Esophagus muscularis mucosa (tissue), 4 donors: ENCODE results near the gene ASAP2. TPM values are rescaled to one million over a fixed set of nuclear protein-coding genes. Genes with fewer than 3 reads are reported as not detected.

ENCODE experiments used
- DNase-seq: peaks from one replicate; pipeline ENCODE4 v3.0.0-alpha.2; 2017; ENCODE audit errors: extremely low spot score
- H3K27ac ChIP-seq, 4 donors: fragments of 200-600 bp; sonication (generic); replicated peaks in 1 of 4; 1 replicate in 3 of 4; 2 replicates in 1 of 4; pipeline ENCODE4 v1.5.1; 2016 to 2019; ENCODE audit warnings: mild to moderate bottlenecking in 1 of 4
- H3K27me3 ChIP-seq, 4 donors: fragments of 200-600 bp; sonication (generic); one replicate each; pipeline versions ENCODE4 v1.5.1 to v1.6.0; 2016 to 2019
- H3K36me3 ChIP-seq, 4 donors: fragments of 200-600 bp; sonication (generic); one replicate each; pipeline ENCODE4 v1.5.1; 2016 to 2019
- H3K4me1 ChIP-seq, 4 donors: fragments of 200-600 bp; sonication (generic); one replicate each; pipeline ENCODE4 v1.5.1; 2016 to 2019
- H3K4me3 ChIP-seq, 4 donors: fragments of 200-600 bp; sonication (generic); 1 replicate in 2 of 4; 2 replicates in 2 of 4; pipeline ENCODE4 v1.5.1; 2016 to 2019; ENCODE audit warnings: mild to moderate bottlenecking in 4 of 4, moderate library complexity in 1 of 4
- H3K9me3 ChIP-seq, 4 donors: fragments of 200-600 bp; sonication (generic); 1 replicate in 3 of 4; 2 replicates in 1 of 4; pipeline ENCODE4 v1.5.1; 2016 to 2019
- CTCF ChIP-seq, 3 experiments: fragments of 200-600 bp in 2 of 3; fragments of 450-650 bp in 1 of 3; sonication (generic) in 2 of 3; IDR thresholded peaks; one replicate each; pipeline ENCODE4 v1.5.1; 2017 to 2019; ENCODE audit warnings: antibody characterized with exemption in 3 of 3, mild to moderate bottlenecking in 2 of 3, moderate library complexity in 1 of 3
- EP300 ChIP-seq: sonication (generic); formaldehyde crosslinking; IDR thresholded peaks from one replicate; pipeline ENCODE4 v1.6.1; 2017; ENCODE audit warnings: antibody characterized with exemption
- POLR2A ChIP-seq: fragments of 450-650 bp; IDR thresholded peaks from one replicate; pipeline ENCODE4 v1.6.1; 2017; ENCODE audit warnings: antibody characterized with exemption, moderate library complexity, mild to moderate bottlenecking, low read depth
- POLR2AphosphoS5 ChIP-seq, 2 donors: sonication (generic); formaldehyde crosslinking; IDR thresholded peaks; one replicate each; pipeline ENCODE4 v1.6.1; 2017; ENCODE audit warnings: antibody characterized with exemption in 2 of 2
- WGBS: methylation state at CpG from one replicate; pipeline ENCODE4 v1.1.5; 2018; 5-methylcytosine and 5-hydroxymethylcytosine counted together
- intact Hi-C: fragments of 100-400 bp; cut with DNase I; formaldehyde crosslinking; loops from one replicate; pipeline ENCODE4 v1.15.1; 2023
- total RNA-seq, 4 donors: library from RNA; depleted of rRNA; stranded (reverse); fragments of >200 nt; gene quantifications; one replicate each; pipeline versions ENCODE4 v1.1.0 to v1.2.1, GENCODE V29; 2016

Gene ASAP2
- total RNA-seq, 4 donors from 2014 or later: 18.7 to 24.0 (median 21.3) TPM

GRCh38 chr2:9345343-9345742, 138.7 kb downstream of the ASAP2 start:
- Histone ChIP-seq H3K27ac (no peak overlapping the region), H3K27me3 (no peaks in the 10 kb centered on the region), H3K4me1 (peaks cover 18 to 22% (median 20%) of the 10 kb centered on the region in 4 donors), H3K9me3 (no peaks in the 10 kb centered on the region), H3K36me3 (peaks cover 0 to 46% (median 25%) of the 10 kb centered on the region in 4 donors), H3K4me3 (no peak overlapping the region)
- intact Hi-C loops: no loop called here
- DNase-seq: no peak
- 91% methylated on average over 6 of the region's 7 CpGs for WGBS
- no peak for TF ChIP-seq CTCF (IDR thresholded peaks at IDR 0.05)
- TF ChIP-seq POLR2A: no peak
- TF ChIP-seq EP300: no peak
- TF ChIP-seq POLR2AphosphoS5 (IDR thresholded peaks at IDR 0.05): no peak

GRCh38 chr2:9345997-9346396, 139.4 kb downstream of the ASAP2 start:
- Histone ChIP-seq H3K27me3 (no peaks in the 10 kb centered on the region), H3K36me3 (peaks cover 0 to 49% (median 30%) of the 10 kb centered on the region in 4 donors), H3K9me3 (no peaks in the 10 kb centered on the region), H3K4me1 (peaks cover 18 to 22% (median 20%) of the 10 kb centered on the region in 4 donors), H3K4me3 (no peak overlapping the region), H3K27ac (no peak overlapping the region)
- DNase-seq: no peak
- intact Hi-C loops: no loop called here
- 94% methylated on average over 10 of the region's 10 CpGs for WGBS
- TF ChIP-seq EP300 (no peak), POLR2AphosphoS5 (IDR thresholded peaks at IDR 0.05) (no peak), POLR2A (no peak), CTCF (IDR thresholded peaks at IDR 0.05) (no peak)

DNA sequence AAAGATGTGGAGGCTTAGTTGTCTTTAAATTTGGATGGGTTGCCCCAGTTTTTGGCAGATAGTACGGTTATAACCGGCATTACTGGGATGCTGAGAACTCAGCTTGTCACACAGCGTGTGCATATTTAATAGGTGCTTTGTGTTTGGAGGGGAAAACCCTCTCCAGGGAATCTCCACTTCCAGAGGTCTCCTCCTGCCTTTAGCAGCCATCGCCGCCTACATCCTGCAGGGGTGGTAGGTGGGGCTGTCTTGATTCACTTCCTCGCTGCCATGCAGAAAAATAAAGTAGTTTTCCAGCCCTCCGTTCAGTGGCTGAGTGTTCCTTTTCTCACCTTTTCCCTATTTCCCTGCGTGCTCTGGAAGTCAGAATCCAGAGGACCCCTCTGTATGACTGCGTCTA, 140.3 kb downstream of the ASAP2 start:
- H3K4me3 ChIP-seq: peak overlapping the region in 1 of 4 donors; percentile 17
- peaks cover 0 to 49% (median 34%) of the 10 kb centered on the region in 4 donors for H3K36me3 ChIP-seq
- H3K9me3 ChIP-seq: no peaks in the 10 kb centered on the region
- peaks cover 18 to 22% (median 20%) of the 10 kb centered on the region in 4 donors for H3K4me1 ChIP-seq
- DNase-seq: no peak
- H3K27me3 ChIP-seq: no peaks in the 10 kb centered on the region
- WGBS: 93% methylated on average over 9 of the region's 9 CpGs
- H3K27ac ChIP-seq: peak overlapping the region; percentile 45 to 75 (median 65)
- intact Hi-C loops: no loop called here
- TF ChIP-seq EP300: no peak

- intact Hi-C loops: no loop called here
- DNase-seq: peak; percentile 94
- peaks cover 18 to 22% (median 20%) of the 10 kb centered on the region in 4 donors for H3K4me1 ChIP-seq
- no peaks in the 10 kb centered on the region for H3K27me3 ChIP-seq
- 27% methylated on average over 6 of the region's 6 CpGs for WGBS
- H3K9me3 ChIP-seq: no peaks in the 10 kb centered on the region
- peak overlapping the region in 1 of 4 donors; percentile 17 for H3K4me3 ChIP-seq
- TF ChIP-seq POLR2AphosphoS5 (IDR thresholded peaks at IDR 0.05) (peak; percentile 50 to 52), CTCF (IDR thresholded peaks at IDR 0.05) (no peak), POLR2A (no peak)
- H3K36me3 ChIP-seq: peaks cover 0 to 50% (median 34%) of the 10 kb centered on the region in 4 donors
- peak overlapping the region; percentile 45 to 75 (median 65) for H3K27ac ChIP-seq
Measured at GRCh38 chr2:9347411-9347881, 140.8 kb downstream of the ASAP2 start.

- Histone ChIP-seq H3K4me1 (no peaks in the 10 kb centered on the region), H3K9me3 (no peaks in the 10 kb centered on the region), H3K27ac (no peak overlapping the region), H3K4me3 (no peak overlapping the region), H3K36me3 (peaks cover 19 to 83% (median 74%) of the 10 kb centered on the region in 4 donors), H3K27me3 (no peaks in the 10 kb centered on the region)
- no peak for TF ChIP-seq POLR2AphosphoS5 (IDR thresholded peaks at IDR 0.05)
- no peak for TF ChIP-seq POLR2A
- no peak for TF ChIP-seq CTCF (IDR thresholded peaks at IDR 0.05)
- TF ChIP-seq EP300: no peak
- intact Hi-C loops: no loop called here
- DNase-seq: no peak
- 91% methylated on average over 12 of the region's 12 CpGs for WGBS
Measured at GRCh38 chr2:9354318-9354717, 147.7 kb downstream of the ASAP2 start.
